Mucosa of descending colon (tissue), 3 donors: ENCODE results near the gene NEDD8. TPM values are rescaled to one million over a fixed set of nuclear protein-coding genes. Genes with fewer than 3 reads are reported as not detected.

Experiments
- ATAC-seq: fragments of 200-7000 bp; cut with Tn5 transposase; one replicate; pipeline ENCODE4 v1.9.1; 2020; ENCODE audit warnings: mild to moderate bottlenecking, moderate library complexity
- DNase-seq, 3 donors: peaks; one replicate each; pipeline ENCODE4 v3.0.0-alpha.2; 2020
- H3K36me3 ChIP-seq: fragments of 200-600 bp; one replicate; pipeline ENCODE4 v1.8.0; 2021; ENCODE audit warnings: low read depth, mild to moderate bottlenecking
- H3K4me1 ChIP-seq: fragments of 200-600 bp; one replicate; pipeline ENCODE4 v1.8.0; 2021; ENCODE audit warnings: low read depth, mild to moderate bottlenecking
- H3K4me3 ChIP-seq: fragments of 200-600 bp; one replicate; pipeline ENCODE4 v1.8.0; 2021; ENCODE audit warnings: mild to moderate bottlenecking
- H3K9me3 ChIP-seq: fragments of 200-600 bp; one replicate; pipeline ENCODE4 v1.8.0; 2021; ENCODE audit warnings: mild to moderate bottlenecking
- intact Hi-C, 2 donors: fragments of 100-400 bp; cut with DNase I in 1 of 2; cut with micrococcal nuclease in 1 of 2; formaldehyde crosslinking; loops; one replicate each; pipeline versions ENCODE4 v1.11.0 to v1.11.1; 2022; cut with DNase I, micrococcal nuclease
- total RNA-seq, 3 donors: library from RNA; stranded (reverse); fragmentation: NEBNext Ultra II Directional in 2 of 3; extraction: Animal tissue kit (Norgen Biotek cat#: 25700) in 2 of 3; gene quantifications; one replicate each; pipeline versions ENCODE4 v1.2.1 to v1.2.4, GENCODE V29; 2021 to 2023
- TF ChIP-seq, protein P1 (sequence below): fragments of 200-600 bp; IDR thresholded peaks from one replicate; pipeline ENCODE4 v1.8.0; 2022; ENCODE audit warnings: antibody characterized with exemption, mild to moderate bottlenecking
- donor health status: DM: no; HTN: no; CAD: no; lungs with moderate emphysema.
- donor health status: DM: no; HTN: no; CAD: no.
- donor health status: DM: no; HTN: yes; CAD: no.

The NEDD8 gene
- total RNA-seq, 3 donors from 2014 or later = 108 to 150 (median 131) TPM

DNA sequence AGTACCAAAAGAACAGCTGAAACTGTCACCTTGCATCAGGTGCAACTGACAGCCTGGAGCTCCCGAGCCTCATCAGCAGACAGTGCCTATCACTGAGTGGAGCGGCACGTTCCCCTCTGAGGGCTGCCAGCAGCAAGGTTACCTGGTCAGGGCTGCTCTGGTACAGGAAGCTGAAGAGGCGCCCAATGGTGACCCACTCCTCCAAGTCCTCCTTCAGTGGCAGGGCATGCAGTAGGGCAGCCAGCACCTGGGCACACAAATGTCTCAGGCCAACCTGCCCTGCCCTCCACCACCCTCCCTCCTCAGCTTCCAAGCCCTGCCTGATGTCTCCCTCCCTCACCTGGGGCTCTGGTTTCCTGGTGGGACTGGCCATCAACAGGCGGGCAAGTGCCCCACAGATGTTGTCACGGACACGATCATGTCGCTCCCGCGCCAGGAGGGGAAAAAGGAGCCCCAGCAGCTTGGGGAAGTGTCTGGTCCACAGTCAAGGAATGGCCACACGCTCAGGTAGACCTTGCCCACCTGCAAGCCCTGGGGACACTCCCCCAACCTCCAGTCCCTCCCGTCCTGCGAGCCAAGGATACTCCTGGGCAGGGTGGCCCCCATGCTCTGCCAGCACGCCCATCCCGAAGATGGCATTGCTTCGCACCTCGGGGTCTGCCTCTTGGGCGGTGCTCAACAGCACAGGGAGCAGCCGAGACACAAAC lies 50.6 kb downstream of the NEDD8 start:
- Histone ChIP-seq H3K36me3 (no peaks in the 10 kb centered on the region), H3K9me3 (no peaks in the 10 kb centered on the region), H3K4me3 (no peak overlapping the region), H3K4me1 (no peaks in the 10 kb centered on the region)
- intact Hi-C loops = no loop called here
- TF ChIP-seq, protein P1, sequence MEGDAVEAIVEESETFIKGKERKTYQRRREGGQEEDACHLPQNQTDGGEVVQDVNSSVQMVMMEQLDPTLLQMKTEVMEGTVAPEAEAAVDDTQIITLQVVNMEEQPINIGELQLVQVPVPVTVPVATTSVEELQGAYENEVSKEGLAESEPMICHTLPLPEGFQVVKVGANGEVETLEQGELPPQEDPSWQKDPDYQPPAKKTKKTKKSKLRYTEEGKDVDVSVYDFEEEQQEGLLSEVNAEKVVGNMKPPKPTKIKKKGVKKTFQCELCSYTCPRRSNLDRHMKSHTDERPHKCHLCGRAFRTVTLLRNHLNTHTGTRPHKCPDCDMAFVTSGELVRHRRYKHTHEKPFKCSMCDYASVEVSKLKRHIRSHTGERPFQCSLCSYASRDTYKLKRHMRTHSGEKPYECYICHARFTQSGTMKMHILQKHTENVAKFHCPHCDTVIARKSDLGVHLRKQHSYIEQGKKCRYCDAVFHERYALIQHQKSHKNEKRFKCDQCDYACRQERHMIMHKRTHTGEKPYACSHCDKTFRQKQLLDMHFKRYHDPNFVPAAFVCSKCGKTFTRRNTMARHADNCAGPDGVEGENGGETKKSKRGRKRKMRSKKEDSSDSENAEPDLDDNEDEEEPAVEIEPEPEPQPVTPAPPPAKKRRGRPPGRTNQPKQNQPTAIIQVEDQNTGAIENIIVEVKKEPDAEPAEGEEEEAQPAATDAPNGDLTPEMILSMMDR = no peak
- no peak for ATAC-seq
- no peak for DNase-seq

DNA sequence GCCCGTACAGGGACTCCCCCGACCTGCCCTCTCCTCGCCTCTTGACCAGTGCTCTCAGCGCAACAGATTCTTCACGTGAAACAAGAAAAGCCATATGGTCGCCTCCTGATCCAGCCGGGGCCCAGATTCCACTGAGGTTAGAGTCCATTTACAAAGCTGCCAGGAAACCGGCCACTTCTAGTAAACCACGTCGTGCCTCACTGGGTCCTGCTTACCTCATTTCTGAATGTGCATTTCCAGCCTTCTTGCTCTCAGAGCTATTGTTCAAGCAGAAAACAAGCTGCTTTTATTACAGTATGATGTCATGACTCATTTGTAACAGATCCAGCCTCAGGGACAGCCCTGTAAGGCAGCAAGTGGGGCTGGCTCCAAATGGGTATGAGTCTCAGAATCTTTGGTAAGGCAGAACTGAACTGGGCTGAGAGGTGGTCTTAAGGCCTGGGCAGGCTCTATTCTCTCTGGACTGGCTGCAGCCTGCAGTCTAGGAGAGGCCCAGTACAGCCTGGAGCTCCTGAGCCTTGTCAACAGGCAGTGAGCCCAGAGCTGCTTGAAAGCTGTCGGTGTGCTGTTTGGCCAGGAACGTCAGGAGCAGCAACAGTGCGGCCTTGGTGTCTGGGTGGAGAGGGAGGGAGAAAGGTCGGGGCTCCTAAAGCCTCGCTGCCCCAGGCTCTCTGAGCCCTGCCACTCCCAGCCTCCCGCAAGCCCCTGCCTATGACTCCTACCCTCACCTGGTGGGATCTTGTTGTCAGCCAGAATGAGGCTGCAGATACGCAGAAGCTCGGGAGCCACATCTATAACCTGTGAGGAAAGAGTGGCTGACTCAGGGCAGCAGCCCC lies 52.0 kb downstream of the NEDD8 start:
- H3K4me3 ChIP-seq = no peak overlapping the region
- H3K4me1 ChIP-seq = no peaks in the 10 kb centered on the region
- H3K36me3 ChIP-seq = no peaks in the 10 kb centered on the region
- TF ChIP-seq, protein P1 = no peak
- no peak for DNase-seq
- intact Hi-C loops = no loop called here
- ATAC-seq = peak; percentile 5
- no peaks in the 10 kb centered on the region for H3K9me3 ChIP-seq

DNA sequence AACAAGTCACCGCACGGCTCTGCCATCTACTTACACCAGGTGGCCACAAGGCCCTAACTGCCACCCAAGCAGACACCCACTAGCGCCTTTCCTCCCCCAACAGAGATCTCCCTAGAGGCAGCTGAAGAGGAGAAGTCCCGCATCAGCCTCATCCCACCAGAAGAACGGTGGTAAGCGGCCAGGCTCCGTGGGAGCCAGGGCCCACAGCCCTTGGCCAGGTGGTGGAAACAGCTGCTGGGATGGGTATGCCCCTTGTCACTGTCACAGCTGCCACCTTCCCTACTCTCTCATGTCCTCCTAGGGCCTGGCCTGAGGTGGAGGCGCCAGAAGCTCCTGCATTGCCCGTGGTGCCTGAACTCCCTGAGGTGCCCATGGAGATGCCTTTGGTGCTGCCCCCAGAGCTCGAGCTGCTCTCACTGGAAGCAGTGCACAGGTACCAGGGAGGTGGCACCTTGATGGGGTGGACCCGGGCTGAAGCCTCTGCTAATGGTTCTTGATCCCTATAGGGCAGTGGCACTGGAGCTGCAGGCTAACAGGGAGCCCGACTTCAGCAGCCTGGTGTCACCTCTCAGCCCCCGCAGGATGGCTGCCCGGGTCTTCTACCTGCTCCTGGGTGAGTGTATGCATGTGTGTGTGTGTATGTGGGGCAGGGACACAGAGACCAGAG lies 52.7 kb downstream of the NEDD8 start:
- intact Hi-C loops = no loop called here
- TF ChIP-seq, protein P1 = no peak
- Histone ChIP-seq H3K9me3 (no peaks in the 10 kb centered on the region), H3K4me3 (no peak overlapping the region), H3K36me3 (no peaks in the 10 kb centered on the region), H3K4me1 (no peaks in the 10 kb centered on the region)
- ATAC-seq = no peak
- DNase-seq = no peak

DNA sequence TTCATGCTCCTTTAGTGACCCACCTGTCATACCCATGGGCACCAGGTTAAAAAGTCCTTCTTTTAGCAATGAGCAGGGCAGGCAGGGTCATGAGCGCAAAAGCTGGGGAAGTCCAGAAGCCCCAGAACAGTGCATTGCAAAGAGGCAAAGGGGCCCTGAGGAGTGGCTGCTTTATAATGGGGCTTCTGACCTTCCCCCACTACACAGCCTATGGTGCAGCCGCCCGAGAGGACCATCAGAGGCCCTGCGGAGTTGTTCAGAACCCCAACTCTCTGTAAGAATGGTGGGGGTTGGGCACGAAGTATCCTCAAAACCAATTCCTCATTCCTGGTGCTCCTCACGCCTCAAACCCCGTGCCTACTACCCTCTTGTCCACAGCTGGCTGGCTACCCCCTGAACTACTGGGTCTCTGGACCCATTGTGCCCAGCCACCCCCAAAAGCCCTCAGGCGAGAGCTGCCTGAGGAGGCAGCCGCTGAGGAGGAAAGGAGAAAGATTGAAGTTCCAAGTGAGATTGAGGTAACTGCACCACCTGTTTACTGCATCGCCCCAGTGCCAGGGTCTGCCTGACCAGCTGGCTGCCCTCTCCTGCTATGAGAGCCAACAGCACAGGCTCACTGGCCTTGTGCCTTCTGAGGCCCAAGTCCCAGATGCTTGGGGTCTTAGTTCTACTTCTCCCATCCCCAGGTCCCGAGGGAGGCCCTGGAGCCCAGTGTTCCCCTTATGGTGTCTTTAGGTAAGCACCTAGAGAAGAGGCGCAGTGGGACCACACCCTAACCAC lies 53.6 kb downstream of the NEDD8 start:
- no peaks in the 10 kb centered on the region for H3K9me3 ChIP-seq
- no peak for ATAC-seq
- H3K4me3 ChIP-seq = no peak overlapping the region
- intact Hi-C loops = no loop called here
- TF ChIP-seq, protein P1 = no peak
- no peaks in the 10 kb centered on the region for H3K4me1 ChIP-seq
- DNase-seq = no peak
- H3K36me3 ChIP-seq = no peaks in the 10 kb centered on the region

DNA sequence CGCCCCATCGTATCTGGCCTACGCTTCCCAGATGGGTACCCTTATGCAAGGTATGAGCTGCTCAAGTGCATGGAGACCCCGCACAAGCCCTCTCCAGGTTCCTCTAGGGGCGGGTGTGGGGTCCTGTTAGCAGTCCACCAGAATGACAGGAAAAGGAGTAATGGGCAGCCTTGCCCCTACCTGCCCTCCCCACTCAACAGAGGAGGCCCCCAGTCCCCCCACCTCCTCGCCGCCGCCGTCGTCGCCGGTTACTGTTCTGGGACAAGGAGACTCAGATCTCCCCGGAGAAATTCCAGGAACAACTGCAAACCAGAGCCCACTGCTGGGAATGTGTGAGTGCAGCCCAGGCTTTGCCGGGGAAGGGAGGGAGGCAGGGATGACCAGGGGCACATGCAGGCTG lies 54.3 kb downstream of the NEDD8 start:
- TF ChIP-seq, protein P1 = no peak
- DNase-seq (no peak), ATAC-seq (no peak)
- no peaks in the 10 kb centered on the region for H3K4me1 ChIP-seq
- intact Hi-C loops = no loop called here
- no peak overlapping the region for H3K4me3 ChIP-seq
- no peaks in the 10 kb centered on the region for H3K36me3 ChIP-seq
- no peaks in the 10 kb centered on the region for H3K9me3 ChIP-seq
